GM19240 (cell line): ENCODE measurements around the gene CAPN13.

ENCODE experiments used
- DNase-seq: peaks from one replicate; pipeline ENCODE4 v3.0.0; 2011; ENCODE audit warnings: low spot score; ENCODE audit not compliant: insufficient read length

The CAPN13 gene

GRCh38 chr2:30789670-30790210 is 17.5 kb downstream of the CAPN13 start:
- no peak for DNase-seq

DNA sequence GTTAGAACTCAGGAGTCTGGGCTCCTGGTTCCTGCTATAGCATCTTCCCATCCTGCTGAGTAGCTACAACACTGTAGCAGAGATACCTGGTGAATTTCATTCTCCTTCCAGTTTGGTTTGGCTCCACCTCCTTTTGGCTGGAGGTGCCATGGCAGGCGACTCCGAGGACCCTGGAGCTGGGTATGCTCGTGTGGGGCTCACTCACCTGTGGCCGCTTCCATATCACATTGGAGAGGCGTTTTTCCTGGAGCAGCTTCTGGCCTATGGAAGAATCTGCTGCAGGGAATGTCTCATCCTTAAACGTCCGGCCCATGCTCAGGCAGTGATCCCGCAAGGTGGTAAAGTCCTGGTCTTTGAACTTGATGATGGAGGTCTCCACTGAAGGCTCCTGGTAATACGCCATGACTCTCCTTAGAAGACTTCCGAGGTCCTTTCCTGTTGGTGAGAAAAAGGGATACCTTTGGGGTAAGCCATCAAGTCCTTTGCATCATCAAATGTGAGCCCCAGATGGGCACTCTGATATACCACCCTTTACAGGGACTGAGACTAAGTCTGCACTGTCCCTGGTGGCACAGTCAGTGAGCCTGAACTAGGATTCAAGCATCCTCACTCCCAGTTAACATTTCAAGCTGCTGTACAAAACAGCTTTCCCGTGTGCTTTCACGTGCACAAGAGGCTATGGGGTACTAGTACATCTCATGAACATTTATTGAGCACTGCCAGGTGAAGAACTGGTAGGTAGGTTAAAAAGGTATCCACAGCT is 20.1 kb downstream of the CAPN13 start:
- DNase-seq = no peak

- no peak for DNase-seq
These were observed 22.6 kb downstream of the CAPN13 start for GRCh38 chr2:30784682-30785081.

DNA sequence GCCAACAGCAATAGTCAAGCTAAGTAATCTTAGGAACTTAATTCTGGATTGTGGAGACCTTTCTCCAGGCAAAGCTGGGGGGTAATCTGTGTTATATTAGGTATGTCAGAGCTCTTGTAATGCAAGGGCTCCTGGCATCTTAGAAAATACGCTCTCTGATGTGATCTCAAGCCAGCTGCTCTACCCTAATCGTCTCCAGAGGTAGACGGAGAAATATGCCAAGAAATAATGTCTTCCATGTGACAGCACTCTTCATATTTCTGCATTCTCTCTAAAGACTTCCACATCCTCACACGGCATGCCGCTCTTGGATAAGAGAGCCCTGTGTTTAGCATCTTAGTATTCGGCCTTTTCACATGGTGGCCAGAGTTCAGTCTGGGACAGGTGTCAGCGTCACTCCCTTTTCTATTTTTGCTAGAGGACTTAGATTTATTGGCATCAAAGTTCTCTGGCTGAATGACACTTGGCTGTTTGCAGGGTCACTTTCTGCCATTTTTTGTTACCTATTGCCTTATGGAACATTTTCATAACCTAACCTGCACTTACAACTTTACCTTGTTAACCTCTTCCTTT is 25.2 kb downstream of the CAPN13 start:
- DNase-seq = no peak

DNA sequence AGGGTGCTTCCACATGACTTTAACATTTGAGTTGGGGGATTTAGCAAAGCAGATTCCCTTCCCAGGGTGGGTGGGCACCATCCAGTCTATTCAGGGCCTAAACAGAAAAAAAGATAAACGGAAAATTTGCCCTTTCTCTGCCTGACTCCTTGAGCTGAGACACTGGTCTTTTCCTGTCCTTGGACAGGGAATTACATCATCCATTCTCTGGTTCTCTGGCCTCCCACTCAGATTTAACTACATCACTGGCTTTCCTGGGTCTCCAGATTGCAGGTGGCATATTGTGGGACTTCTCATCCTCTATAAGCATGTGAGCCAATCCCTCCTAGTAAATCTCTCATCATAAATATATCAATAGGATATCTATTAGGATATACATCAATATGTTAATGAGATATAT is 25.8 kb downstream of the CAPN13 start:
- no peak for DNase-seq

- DNase-seq = no peak
These were observed 26.4 kb downstream of the CAPN13 start for GRCh38 chr2:30780776-30781330.

DNA sequence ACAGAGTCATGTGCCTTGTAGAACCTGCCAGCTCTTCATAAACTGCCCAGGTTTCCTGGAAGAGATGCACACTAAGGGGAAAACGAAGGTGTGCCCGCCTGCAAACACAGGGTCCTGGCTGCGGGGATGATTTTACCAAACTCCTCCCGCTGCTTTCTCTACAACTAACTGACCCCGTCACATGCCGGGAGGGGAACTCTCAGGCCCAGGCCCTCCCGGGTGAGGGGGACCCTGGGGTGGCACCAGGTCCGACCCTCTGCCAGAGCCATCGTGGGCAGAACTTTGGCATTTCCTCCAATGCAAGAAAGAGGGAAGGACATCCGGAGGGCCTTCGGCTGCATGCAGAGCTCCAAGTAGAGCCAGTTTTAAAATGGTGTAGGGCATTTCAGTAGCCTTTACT is 28.6 kb downstream of the CAPN13 start:
- no peak for DNase-seq

DNA sequence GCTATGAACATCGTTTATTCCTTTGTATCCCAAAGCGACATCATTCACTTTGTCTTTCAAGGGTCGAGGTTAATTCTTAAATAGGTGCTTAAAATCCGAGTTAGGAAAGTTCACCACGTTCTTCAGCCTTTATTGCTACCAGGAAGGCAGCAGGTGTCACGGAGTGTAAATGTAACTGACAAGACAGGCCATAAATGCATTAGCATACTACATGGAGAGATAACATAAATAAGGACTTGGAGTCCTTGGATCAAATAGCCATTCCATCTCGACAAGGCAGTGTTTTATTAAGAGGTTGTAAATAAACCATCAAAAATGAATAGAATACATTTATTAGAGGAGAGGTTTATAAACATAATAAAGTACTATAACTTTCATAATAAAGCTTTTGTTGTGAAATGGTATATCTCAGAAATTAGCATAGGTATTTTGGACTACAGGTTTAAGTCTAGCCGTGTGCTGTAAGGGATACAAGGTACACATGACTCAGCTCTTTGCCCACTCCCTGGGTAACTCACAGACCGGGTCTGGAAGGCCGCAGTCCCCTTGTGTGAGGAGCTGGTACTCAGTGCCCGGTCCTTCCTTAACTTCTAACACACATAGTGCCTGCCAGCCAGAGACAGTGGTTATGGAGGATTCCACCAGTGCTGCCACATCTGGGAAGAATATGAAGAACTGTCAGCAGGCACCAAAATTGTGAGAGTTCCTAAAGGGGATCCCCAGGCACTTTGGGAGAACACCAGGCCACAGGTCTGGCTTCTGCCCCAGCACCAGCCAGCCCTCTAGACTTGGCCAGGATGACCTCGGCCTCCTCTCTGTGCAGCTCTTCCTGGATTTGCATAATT is 29.4 kb downstream of the CAPN13 start:
- no peak for DNase-seq

- no peak for DNase-seq
These were observed 30.2 kb downstream of the CAPN13 start for GRCh38 chr2:30776831-30777635.

DNA sequence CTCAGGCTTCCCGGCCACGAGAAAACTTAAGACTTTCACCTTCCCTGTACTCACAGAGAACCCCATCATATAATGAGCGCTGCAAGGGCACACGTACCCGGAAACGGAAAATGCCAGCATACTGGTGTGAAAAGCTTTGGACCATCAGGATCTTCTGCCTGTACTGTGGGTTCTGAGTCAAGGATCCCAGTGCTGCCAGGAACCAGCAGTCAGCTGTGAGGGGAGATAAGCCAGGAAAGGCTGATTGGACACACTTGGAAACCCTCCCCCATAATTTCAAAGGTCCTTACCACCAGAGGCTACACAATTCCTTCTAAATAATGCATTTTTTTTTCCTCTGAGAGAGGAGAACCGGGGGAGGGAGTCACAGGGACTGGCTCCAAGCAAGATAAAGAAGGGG is 31.4 kb downstream of the CAPN13 start:
- DNase-seq = no peak

DNA sequence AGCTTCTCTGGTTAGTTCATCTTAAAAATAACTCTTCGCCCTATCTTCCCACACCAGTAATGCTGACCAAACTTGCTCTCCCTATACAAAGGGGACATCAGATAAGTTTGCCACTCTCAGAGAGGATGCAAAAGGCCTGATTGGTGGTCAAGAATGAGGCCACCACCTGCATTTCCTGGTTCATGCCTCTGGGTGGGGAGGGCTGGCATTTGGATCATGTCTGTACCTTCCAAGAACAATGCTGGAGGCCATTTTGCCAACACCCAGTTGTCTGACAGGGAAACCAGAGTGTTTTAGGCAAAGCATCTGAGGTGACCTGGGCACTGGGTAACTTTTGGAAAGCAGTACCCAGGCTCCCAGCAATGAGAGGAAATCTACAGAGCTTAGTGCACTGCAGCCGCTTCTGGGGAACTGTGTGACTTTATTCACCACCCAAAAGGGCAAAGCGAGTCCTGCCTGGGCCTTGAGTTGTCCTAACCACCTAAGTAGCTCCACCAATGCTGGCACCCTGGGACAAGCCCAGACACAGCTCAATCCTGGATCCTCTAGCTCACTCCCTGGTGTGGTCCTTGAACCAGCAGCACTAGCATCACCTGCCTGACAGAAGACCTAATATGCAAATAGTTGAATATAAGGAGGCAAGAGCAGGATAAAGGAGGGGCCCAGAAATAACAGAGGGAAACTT is 35.1 kb downstream of the CAPN13 start:
- no peak for DNase-seq

DNA sequence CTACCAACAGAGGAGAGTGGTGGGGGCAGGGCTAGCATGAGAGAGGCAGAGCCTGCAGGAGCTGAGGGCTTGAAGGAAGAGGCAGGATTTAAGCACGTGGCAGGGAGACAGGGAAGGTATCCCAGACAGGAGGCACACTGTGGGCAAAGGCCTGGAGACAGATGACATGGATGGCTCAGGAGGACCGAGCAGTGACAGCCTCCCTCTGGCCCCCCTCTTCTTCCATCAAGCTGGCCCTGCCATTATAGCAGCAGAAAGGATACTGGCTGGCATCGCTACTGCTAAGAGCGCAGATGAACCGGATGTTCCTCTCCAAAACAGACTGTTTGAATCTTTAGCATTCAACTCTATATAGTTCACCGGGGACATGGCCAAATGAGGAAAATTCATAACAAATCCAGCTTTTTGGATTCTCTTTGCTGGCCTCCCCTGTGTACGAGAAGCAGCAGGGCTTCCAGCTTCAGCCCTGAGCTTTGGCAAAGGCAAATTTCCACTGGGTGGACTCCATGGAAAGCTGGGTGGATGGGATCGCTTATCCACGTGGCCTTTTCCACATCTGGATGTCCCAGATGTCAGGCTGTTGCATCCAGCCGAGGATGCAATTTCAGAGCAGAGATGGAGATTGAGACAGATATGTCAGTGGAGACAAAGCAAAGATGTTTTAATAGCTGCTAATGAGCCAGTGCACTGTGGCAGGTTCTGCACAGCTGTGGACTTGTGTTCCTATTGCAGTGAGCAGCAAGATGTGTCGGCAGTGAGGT is 36.2 kb downstream of the CAPN13 start:
- DNase-seq = no peak

DNA sequence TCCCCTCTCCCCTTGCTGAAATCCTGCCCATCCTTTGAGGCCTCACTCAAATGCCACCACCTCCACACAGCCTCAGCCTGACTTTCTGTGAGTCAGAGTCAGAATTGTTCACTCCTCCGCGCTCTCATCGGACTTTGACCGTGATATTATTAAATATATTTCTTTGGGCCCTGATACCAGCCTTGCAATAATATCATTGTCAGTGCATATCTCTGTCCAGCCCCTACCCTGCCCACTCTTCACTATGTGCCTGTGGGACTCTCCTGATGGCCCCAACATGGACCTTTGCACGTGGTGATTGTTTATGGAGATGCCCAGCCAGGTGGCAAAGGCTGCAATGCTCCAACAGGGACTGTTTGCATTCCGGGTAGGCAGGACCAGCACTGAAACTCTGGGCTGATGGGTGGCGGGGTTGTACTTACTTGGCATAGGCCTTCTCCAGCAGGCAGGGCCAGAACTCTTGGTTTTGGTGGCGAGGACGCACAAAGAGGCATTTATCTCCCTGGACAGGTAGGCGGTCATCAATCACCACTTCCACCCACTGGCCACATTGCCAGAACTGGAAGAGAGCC is 37.3 kb downstream of the CAPN13 start:
- DNase-seq = no peak

- no peak for DNase-seq
These were observed 37.8 kb downstream of the CAPN13 start for GRCh38 chr2:30769481-30769780.

DNA sequence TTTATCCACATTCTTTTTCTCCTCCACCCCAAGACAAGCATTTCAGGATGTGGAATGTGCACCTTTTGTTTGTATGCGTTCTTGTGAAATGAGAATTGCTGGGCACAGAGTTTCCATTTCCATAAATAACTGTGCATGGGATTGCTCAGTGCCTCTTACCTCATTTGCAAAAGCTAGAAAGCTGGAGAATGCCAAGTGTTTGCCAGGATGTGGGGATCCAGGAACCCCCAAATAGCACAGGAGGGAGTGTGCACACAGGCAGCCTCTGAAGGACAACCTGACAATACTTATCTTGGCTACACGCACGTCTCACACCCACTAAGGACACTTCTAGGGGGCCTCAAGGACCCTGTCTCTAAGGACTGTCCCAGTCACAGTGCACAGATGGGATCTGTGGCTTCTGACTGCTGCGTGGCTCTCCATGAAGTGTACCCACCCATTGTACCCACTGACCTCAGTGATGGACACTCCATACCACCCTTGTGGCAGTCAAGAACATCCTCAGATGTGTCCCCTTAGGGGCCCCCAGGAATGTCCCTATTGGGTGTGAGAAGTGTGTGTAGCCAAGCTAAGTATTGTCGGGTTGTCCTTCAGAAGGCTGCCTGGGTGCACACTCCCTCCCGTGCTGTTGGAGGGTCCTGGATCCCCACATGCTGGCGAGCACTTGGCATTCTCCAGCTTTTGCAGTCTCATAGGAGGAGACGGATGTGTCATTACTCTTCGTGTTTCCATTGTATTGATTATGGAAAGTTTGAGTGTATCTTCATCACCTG is 38.4 kb downstream of the CAPN13 start:
- no peak for DNase-seq

- DNase-seq = no peak
These were observed 39.1 kb downstream of the CAPN13 start for GRCh38 chr2:30768036-30768686.

DNA sequence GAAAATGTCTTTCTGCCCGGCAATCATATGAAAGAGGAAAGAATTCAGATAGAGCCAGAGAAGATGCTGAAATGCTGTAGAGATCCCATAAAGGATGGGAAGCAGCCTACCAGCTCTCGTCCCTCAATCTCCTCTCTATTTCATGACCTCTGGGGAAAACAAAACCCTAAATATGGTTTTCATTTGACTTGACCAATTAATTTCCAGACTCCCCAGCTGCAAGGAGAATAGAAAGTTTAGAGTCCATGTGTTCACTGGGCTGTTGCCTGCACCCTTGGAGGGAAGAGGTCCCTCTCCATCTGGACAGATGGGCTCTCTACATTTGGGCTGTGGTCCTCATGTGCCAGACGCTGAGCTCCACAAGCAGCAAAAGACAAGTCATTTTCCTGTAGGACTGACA is 40.6 kb downstream of the CAPN13 start:
- DNase-seq = no peak

GRCh38 chr2:30765876-30766470 is 41.3 kb downstream of the CAPN13 start:
- DNase-seq = no peak
